GM18858 (cell line): ENCODE results near the gene TRIM14.
"Not testable (repeated sequence)": the region's sequence is repeated elsewhere in the genome, so short reads cannot be mapped to it uniquely, and the experiment has no call there.

Source experiments
- ATAC-seq: cut with Tn5 transposase; IDR thresholded peaks from one replicate; pipeline ENCODE4 v1.9.1; 2021; ENCODE audit not compliant: unreplicated experiment

TRIM14 gene

GRCh38 chr9:98083566-98084183, 35.3 kb downstream of the TRIM14 start:
- no peak for ATAC-seq

- no peak for ATAC-seq
Observed at GRCh38 chr9:98083061-98083501, 35.9 kb downstream of the TRIM14 start.

GRCh38 chr9:98081477-98082219, 37.4 kb downstream of the TRIM14 start:
- ATAC-seq, result no peak

GRCh38 chr9:98080780-98081179, 38.2 kb downstream of the TRIM14 start:
- no peak for ATAC-seq

- no peak for ATAC-seq
Observed at GRCh38 chr9:98080326-98080725, 38.7 kb downstream of the TRIM14 start.

- no peak for ATAC-seq
Observed at GRCh38 chr9:98078895-98079294, 40.1 kb downstream of the TRIM14 start.

GRCh38 chr9:98076514-98076890, 42.5 kb downstream of the TRIM14 start:
- not testable (repeated sequence) for ATAC-seq

GRCh38 chr9:98075332-98075805, 43.7 kb downstream of the TRIM14 start:
- ATAC-seq, result no peak

GRCh38 chr9:98074115-98074990, 44.7 kb downstream of the TRIM14 start:
- ATAC-seq, result no peak

GRCh38 chr9:98071737-98072136, 47.3 kb downstream of the TRIM14 start:
- no peak for ATAC-seq

- no peak for ATAC-seq
Observed at GRCh38 chr9:98070704-98071103, 48.3 kb downstream of the TRIM14 start.

- ATAC-seq, result no peak
Observed at GRCh38 chr9:98069551-98069950, 49.5 kb downstream of the TRIM14 start.

GRCh38 chr9:98067184-98067583, 51.8 kb downstream of the TRIM14 start:
- no peak for ATAC-seq

GRCh38 chr9:98066235-98066634, 52.8 kb downstream of the TRIM14 start:
- no peak for ATAC-seq

- ATAC-seq, result no peak
Observed at GRCh38 chr9:98064623-98065392, 54.2 kb downstream of the TRIM14 start.

GRCh38 chr9:98062161-98062560, 56.9 kb downstream of the TRIM14 start:
- ATAC-seq, result no peak

GRCh38 chr9:98057138-98057799, 61.8 kb downstream of the TRIM14 start:
- ATAC-seq, result no peak

GRCh38 chr9:98056269-98057137, 62.5 kb downstream of the TRIM14 start, which contains the start of gene NANS:
Gene NANS (plus strand): TSS chr9:98056732. CDS start chr9:98056809, 77 bp downstream.
- peak; percentile 72 for ATAC-seq

- no peak for ATAC-seq
Observed at GRCh38 chr9:98054376-98054951, 64.6 kb downstream of the TRIM14 start.
